Activated CD4-positive, alpha-beta T cell treated with anti-CD3 and anti-CD28 coated beads, Interleukin-2, amount 10 ng/mL, durations not matched to agents 7 days and 5 days (primary cell): ENCODE measurements around the gene KCP. TPM values are rescaled to one million over a fixed set of nuclear protein-coding genes. Genes with fewer than 3 reads are reported as not detected.

Experiments used
- CTCF ChIA-PET: fragments of 350-600 bp; sonication (Branson Sonifier 250); formaldehyde crosslinking; loops from one replicate; lab custom pipeline; 2021; ENCODE audit warnings: antibody characterized with exemption; lab: Charles Lee
- POLR2A ChIA-PET: fragments of 350-600 bp; sonication (Branson Sonifier 250); formaldehyde crosslinking; loops from one replicate; lab custom pipeline; 2021; ENCODE audit warnings: antibody characterized with exemption; lab: Charles Lee
- DNase-seq: peaks from one replicate; pipeline ENCODE4 v3.0.0-alpha.2; 2020
- H3K27ac Mint-ChIP-seq: one replicate; pipeline ENCODE4 v1.8.0; 2021; ENCODE audit warnings: mild to moderate bottlenecking, moderate library complexity, mixed read lengths
- H3K27me3 Mint-ChIP-seq: one replicate; pipeline ENCODE4 v1.8.0; 2021; ENCODE audit warnings: mixed read lengths
- H3K36me3 Mint-ChIP-seq: one replicate; pipeline ENCODE4 v1.8.0; 2021; ENCODE audit warnings: low read depth, mixed read lengths
- H3K4me1 Mint-ChIP-seq: one replicate; pipeline ENCODE4 v1.8.0; 2021; ENCODE audit warnings: mixed read lengths
- H3K4me3 Mint-ChIP-seq: one replicate; pipeline ENCODE4 v1.8.0; 2021; ENCODE audit warnings: mild to moderate bottlenecking, moderate library complexity, mixed read lengths
- H3K9me3 Mint-ChIP-seq: one replicate; pipeline ENCODE4 v1.8.0; 2021; ENCODE audit warnings: mixed read lengths
- total RNA-seq, 2 experiments: library from RNA; stranded (reverse); gene quantifications; one replicate each; pipeline ENCODE4 v1.2.3, GENCODE V29; 2021

The KCP gene
- total RNA-seq, 2 experiments from 2014 or later, result 0.10 to 0.12 TPM

DNA sequence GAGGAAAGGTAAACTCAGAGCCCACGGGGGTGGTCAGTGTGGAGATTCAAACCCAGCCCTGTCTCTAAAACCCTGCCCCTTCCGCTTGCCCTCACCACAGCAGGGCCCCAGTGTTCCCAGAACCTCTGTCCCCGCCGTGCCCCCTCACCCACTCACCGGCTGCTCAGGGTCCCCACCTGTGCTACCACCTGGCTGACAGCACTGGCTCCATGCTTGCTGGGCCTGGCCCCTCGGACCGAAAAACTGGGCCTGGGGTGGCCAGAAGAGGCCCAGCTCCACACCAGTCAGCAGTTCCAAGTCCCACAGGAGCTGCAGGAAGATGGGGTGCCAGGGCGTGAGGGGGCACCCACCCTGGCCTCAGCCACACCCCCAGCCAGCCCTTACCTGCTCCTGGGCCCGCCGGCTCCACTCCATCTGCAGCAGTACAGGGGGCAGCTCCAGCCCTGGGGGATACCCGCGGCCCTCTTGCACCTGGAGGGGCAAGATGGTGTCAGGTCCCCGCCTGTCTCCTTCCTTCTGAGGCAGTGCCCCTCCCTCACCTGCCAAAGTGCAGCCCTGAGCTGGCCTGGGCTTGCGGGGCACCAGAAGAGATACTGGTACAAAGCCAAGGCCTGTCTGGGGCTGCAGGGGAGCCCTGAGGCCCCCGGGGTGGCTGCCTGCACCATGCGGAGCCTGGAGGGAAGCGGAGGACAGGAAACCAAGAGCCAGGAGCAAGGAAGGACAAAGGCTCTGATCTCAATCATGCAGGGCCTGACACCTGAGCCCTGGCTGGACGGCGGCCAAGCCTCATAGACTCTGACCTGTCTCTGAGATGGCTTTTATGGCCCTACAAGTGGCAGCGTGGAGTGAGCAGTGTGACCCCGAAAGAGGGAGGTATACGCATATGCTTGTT is 36.1 kb downstream of the KCP start:
- H3K36me3 Mint-ChIP-seq, result no peaks in the 10 kb centered on the region
- H3K9me3 Mint-ChIP-seq, result no peaks in the 10 kb centered on the region
- CTCF ChIA-PET, result interaction anchor here (1.6 to 5.1 kb wide), 2 partner anchors 9 to 11 kb away, joined by 4 to 22 read pairs; partner anchors contain the start of gene ATP6V1F
- H3K27ac Mint-ChIP-seq, result no peak overlapping the region
- POLR2A ChIA-PET, result no interaction called here
- H3K27me3 Mint-ChIP-seq, result peaks cover 12% of the 10 kb centered on the region
- no peak overlapping the region for H3K4me3 Mint-ChIP-seq
- no peak for DNase-seq
- H3K4me1 Mint-ChIP-seq, result peaks cover 17% of the 10 kb centered on the region

GRCh38 chr7:128873234-128873633 is 37.3 kb downstream of the KCP start:
- ChIA-PET CTCF (interaction anchor here (5.1 kb wide), 1 partner anchor 10 kb away, joined by 22 read pairs; the partner anchor contains the start of gene ATP6V1F), POLR2A (no interaction called here)
- no peak for DNase-seq
- Mint-ChIP-seq H3K4me1 (peaks cover 19% of the 10 kb centered on the region), H3K27ac (no peak overlapping the region), H3K4me3 (no peak overlapping the region), H3K9me3 (no peaks in the 10 kb centered on the region), H3K27me3 (peaks cover 12% of the 10 kb centered on the region), H3K36me3 (no peaks in the 10 kb centered on the region)

- no peak for DNase-seq
- ChIA-PET POLR2A (interaction anchor here (0.6 kb wide), 1 partner anchor 175 kb away, joined by 3 read pairs; no protein-coding TSS in a partner anchor), CTCF (interaction anchor here (5.1 kb wide), 1 partner anchor 9 kb away, joined by 22 read pairs; the partner anchor contains the start of gene ATP6V1F)
- H3K4me1 Mint-ChIP-seq, result peaks cover 11% of the 10 kb centered on the region
- H3K9me3 Mint-ChIP-seq, result no peaks in the 10 kb centered on the region
- H3K27me3 Mint-ChIP-seq, result peaks cover 12% of the 10 kb centered on the region
- H3K4me3 Mint-ChIP-seq, result no peak overlapping the region
- no peak overlapping the region for H3K27ac Mint-ChIP-seq
- no peaks in the 10 kb centered on the region for H3K36me3 Mint-ChIP-seq
Measured at GRCh38 chr7:128872394-128872824, 38.1 kb downstream of the KCP start.

- no peak overlapping the region for H3K27ac Mint-ChIP-seq
- DNase-seq, result no peak
- H3K27me3 Mint-ChIP-seq, result peaks cover 12% of the 10 kb centered on the region
- ChIA-PET CTCF (interaction anchor here (0.5 kb wide), 1 partner anchor 48 kb away, joined by 3 read pairs; no protein-coding TSS in a partner anchor), POLR2A (interaction anchor here (0.6 kb wide), 1 partner anchor 110 kb away, joined by 3 read pairs; no protein-coding TSS in a partner anchor)
- H3K36me3 Mint-ChIP-seq, result no peaks in the 10 kb centered on the region
- peaks cover 9% of the 10 kb centered on the region for H3K4me1 Mint-ChIP-seq
- H3K9me3 Mint-ChIP-seq, result no peaks in the 10 kb centered on the region
- H3K4me3 Mint-ChIP-seq, result no peak overlapping the region
Measured at GRCh38 chr7:128871050-128871449, 39.5 kb downstream of the KCP start.

DNA sequence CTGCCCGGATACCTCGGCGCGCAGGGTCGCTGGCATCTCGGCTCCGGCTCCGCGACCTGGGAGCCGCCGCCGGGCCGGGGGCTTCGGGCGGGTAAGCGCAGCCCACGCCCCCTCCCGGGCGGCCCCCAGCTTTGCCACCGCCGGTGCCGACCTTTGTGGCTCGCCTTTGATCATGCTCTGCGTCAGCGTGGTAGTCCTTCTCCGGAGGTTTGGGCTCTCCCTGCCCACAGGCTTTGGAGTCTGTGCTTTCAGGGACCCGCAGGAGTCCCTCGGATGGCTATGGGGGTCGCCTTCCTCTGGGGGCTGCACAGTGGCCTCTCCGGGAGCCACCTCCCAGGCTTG is 40.6 kb downstream of the KCP start:
- ChIA-PET POLR2A (no interaction called here), CTCF (interaction anchor here (1.4 kb wide), 1 partner anchor 63 kb away, joined by 3 read pairs; no protein-coding TSS in a partner anchor)
- H3K27ac Mint-ChIP-seq, result peak overlapping the region; percentile 46
- peaks cover 12% of the 10 kb centered on the region for H3K27me3 Mint-ChIP-seq
- no peak for DNase-seq
- no peaks in the 10 kb centered on the region for H3K9me3 Mint-ChIP-seq
- peaks cover 13% of the 10 kb centered on the region for H3K4me1 Mint-ChIP-seq
- H3K36me3 Mint-ChIP-seq, result peaks cover 9% of the 10 kb centered on the region
- peak overlapping the region; percentile 64 for H3K4me3 Mint-ChIP-seq

DNA sequence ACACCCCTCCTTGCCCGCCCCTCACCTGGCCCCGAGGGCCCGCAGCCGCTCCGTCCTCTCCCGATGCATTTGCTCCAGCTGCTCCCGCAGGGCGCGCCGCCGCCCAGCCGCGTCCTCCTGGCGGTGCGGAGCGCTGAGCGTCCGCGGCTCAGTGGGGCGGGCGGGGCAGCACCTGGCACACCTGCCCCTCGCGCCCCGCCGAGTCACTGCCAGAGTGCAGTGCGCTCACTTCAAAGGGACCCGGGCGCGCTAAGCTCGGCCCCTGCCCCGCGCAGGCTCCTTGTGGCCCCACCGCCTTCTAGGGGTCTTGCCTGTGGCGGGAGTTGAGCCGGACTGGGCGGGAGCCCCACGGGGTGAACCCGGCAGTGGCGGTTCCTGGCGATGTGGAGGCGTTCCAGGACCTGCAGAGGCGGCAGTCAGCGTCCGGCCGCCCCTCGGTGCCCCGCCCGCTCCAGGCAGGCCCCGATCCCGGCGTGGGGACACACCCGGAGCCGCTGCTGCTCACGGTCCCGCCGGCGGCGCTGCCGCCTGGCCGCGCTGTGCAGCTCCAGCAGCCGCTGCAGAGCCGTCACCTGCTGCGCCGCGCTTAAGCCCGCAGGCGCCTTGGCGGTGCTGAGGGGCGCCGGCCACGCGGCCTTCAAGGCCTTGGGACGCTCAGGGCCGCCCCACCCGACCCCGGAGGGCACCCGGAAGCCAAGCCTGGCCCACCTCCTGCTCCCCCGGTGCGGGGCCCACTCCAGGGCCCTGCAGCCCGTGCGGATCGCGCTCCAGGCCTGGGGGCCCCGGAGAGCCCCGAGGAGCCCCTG is 41.2 kb downstream of the KCP start:
- Mint-ChIP-seq H3K9me3 (no peaks in the 10 kb centered on the region), H3K4me3 (peak overlapping the region; percentile 47), H3K27me3 (peaks cover 12% of the 10 kb centered on the region), H3K4me1 (peaks cover 16% of the 10 kb centered on the region), H3K36me3 (peaks cover 13% of the 10 kb centered on the region), H3K27ac (no peak overlapping the region)
- POLR2A ChIA-PET, result interaction anchor here (0.7 kb wide), 1 partner anchor 11 kb away, joined by 3 read pairs; no protein-coding TSS in a partner anchor
- DNase-seq, result peak; percentile 52
- CTCF ChIA-PET, result interaction anchor here (0.6 to 3.7 kb wide), 4 partner anchors 14 to 1321 kb away, joined by 3 to 10 read pairs (median 4); no protein-coding TSS in a partner anchor

DNA sequence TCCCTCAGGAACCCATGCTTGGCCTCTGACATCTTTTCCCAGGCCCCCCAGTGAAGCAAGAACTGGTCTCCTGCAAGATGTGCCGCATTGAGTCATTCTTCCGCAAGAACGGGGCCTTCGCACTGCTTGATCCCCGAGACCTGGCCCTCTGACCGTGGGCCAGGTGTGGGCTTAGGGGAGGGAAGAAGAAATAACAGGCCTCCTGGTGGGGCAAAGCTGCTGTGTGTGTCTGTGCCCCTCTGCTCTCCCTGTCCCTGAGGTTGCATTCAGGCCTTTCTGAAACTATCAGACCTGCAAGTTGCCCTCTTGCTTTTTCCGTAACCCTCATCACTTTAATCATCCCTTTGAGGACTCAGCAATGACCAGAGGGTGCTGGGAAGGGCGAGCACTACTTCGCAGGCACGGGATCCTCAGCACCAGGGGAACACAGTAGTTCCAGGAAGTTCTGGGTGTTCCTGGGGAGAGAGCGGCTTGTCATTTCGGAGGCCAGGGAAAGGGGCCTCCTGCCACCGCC is 41.8 kb downstream of the KCP start:
- peaks cover 13% of the 10 kb centered on the region for H3K36me3 Mint-ChIP-seq
- no peaks in the 10 kb centered on the region for H3K9me3 Mint-ChIP-seq
- POLR2A ChIA-PET, result no interaction called here
- H3K4me1 Mint-ChIP-seq, result peaks cover 20% of the 10 kb centered on the region
- H3K4me3 Mint-ChIP-seq, result peak overlapping the region; percentile 47
- CTCF ChIA-PET, result interaction anchor here (1.4 to 3.7 kb wide), 2 partner anchors 15 to 64 kb away, joined by 3 to 10 read pairs; no protein-coding TSS in a partner anchor
- DNase-seq, result no peak
- H3K27me3 Mint-ChIP-seq, result peaks cover 12% of the 10 kb centered on the region
- H3K27ac Mint-ChIP-seq, result no peak overlapping the region

GRCh38 chr7:128867842-128868623 is 42.5 kb downstream of the KCP start:
- POLR2A ChIA-PET, result no interaction called here
- Mint-ChIP-seq H3K4me3 (no peak overlapping the region), H3K4me1 (peaks cover 22% of the 10 kb centered on the region), H3K9me3 (no peaks in the 10 kb centered on the region), H3K36me3 (peaks cover 13% of the 10 kb centered on the region), H3K27me3 (peaks cover 12% of the 10 kb centered on the region), H3K27ac (no peak overlapping the region)
- no peak for DNase-seq
- CTCF ChIA-PET, result interaction anchor here (3.7 kb wide), 1 partner anchor 15 kb away, joined by 10 read pairs; no protein-coding TSS in a partner anchor

DNA sequence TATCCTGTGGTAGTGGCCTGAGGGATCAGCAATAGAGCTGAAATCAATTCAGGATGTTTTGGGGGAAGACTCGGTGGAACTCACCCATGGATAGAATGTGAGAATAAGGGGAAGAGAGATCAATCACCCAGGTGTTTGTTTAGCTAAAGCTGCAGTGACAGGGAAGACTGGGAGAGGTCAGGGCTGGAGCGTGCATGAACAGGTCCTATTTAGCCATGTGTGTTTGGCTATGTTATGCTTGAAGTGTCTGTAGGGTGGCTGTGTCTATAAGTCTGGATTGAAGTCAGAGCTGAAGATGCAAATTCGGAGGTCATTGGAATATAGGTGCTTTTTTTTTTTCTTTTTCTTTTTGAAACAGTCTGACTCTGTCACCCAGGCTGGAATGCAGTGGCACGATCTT is 43.3 kb downstream of the KCP start:
- ChIA-PET CTCF (interaction anchor here (0.6 to 3.7 kb wide), 2 partner anchors 16 to 469 kb away, joined by 5 to 10 read pairs; no protein-coding TSS in a partner anchor), POLR2A (no interaction called here)
- Mint-ChIP-seq H3K36me3 (peaks cover 15% of the 10 kb centered on the region), H3K27me3 (peaks cover 12% of the 10 kb centered on the region), H3K27ac (no peak overlapping the region), H3K9me3 (no peaks in the 10 kb centered on the region), H3K4me3 (no peak overlapping the region), H3K4me1 (peaks cover 25% of the 10 kb centered on the region)
- no peak for DNase-seq

DNA sequence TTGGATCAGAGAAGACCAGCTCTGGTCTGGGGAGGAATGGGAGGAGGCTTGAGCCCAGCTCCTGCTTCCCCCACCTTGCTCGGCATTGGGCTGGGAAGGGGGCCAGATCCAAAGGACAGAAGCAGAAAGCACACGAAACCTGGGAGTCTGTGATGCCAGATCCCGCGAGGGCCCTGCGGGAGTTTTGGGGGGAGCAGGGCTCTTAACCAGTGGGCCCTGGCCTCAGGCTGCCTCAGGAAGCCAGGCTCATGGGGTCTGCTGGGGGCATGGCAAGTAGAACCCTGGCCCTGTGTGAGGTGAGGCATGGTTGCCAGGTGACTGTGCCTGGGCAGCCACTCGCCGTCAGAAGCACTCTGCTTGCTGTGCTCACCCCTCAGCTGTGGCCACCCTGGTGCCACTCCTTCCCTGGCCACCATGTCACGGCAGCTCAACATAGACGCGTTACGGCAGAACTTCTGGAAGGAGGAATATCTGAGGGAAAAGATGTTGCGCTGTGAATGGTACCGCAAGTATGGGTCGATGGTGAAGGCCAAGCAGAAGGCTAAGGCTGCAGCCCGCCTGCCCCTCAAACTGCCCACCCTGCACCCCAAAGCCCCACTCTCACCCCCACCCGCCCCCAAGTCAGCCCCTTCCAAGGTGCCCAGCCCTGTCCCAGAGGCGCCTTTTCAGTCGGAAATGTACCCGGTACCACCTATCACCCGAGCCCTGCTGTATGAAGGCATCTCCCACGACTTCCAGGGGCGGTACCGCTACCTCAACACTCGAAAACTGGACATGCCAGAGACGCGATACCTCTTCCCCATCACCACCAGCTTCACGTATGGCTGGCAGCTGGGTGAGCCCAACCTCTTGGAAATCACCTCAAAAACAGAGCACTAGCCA is 44.3 kb downstream of the KCP start:
- Mint-ChIP-seq H3K9me3 (no peaks in the 10 kb centered on the region), H3K4me1 (peaks cover 28% of the 10 kb centered on the region), H3K36me3 (peaks cover 15% of the 10 kb centered on the region), H3K27me3 (peaks cover 11% of the 10 kb centered on the region), H3K4me3 (no peak overlapping the region), H3K27ac (no peak overlapping the region)
- DNase-seq, result no peak
- ChIA-PET POLR2A (no interaction called here), CTCF (interaction anchor here (3.7 kb wide), 1 partner anchor 17 kb away, joined by 10 read pairs; no protein-coding TSS in a partner anchor)

DNA sequence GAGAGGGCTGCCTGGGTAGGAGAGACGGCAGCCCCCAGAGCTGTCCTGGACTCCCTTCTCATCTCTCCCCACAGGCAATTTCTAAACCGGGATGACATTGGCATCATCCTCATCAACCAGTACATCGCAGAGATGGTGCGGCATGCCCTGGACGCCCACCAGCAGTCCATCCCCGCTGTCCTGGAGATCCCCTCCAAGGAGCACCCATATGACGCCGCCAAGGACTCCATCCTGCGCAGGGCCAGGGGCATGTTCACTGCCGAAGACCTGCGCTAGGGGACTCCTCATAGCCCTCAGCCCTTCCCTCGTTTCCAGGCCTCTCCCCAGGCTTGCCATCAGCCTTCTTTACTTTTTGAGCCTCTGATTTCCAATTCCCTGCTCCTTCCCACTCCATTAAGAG is 45.2 kb downstream of the KCP start:
- Mint-ChIP-seq H3K27me3 (peaks cover 2% of the 10 kb centered on the region), H3K4me3 (no peak overlapping the region), H3K36me3 (peaks cover 15% of the 10 kb centered on the region), H3K4me1 (peaks cover 27% of the 10 kb centered on the region), H3K27ac (no peak overlapping the region), H3K9me3 (no peaks in the 10 kb centered on the region)
- ChIA-PET POLR2A (no interaction called here), CTCF (interaction anchor here (3.6 kb wide), 1 partner anchor 9 kb away, joined by 22 read pairs; no protein-coding TSS in a partner anchor)
- no peak for DNase-seq
